ENCODE measurements around the gene NEGR1.
A peak's percentile ranks its signal among the peaks of the same experiment; 100 is the strongest.

The NEGR1 gene

DNA sequence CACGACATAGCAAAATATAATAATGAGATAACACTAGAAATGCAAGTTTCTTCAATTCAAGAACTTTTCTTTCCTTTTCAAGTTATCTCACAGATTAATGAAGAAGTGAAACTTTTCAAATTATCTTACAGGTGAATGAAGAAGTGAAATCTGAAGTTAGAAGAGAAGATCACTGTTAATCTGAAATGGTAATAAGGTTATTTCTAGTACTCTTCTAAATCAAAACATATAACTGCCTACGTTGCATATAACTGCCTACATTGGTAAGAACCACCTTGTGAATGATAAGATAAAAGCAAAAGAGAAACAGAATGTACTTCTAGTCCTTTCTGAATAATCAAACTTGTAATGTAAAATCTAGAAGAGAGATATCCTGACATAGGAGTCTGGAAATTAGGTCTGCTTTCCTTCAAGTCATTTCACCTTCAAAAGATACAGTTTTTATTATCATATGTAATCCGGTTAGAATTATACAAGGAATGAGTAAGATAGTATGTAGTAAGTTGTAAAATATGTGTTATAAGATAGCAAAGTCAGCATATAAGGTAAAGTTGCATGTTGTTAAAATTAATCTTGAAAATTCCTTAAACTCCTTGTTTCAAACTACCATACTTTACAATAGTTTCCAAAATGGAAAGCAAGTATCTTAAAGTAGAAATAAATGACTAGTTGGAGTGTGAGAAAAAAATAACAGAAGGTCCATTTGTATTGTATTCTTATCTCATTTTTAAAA lies 679.1 kb downstream of the NEGR1 start:
- no peak for DNase-seq

DNA sequence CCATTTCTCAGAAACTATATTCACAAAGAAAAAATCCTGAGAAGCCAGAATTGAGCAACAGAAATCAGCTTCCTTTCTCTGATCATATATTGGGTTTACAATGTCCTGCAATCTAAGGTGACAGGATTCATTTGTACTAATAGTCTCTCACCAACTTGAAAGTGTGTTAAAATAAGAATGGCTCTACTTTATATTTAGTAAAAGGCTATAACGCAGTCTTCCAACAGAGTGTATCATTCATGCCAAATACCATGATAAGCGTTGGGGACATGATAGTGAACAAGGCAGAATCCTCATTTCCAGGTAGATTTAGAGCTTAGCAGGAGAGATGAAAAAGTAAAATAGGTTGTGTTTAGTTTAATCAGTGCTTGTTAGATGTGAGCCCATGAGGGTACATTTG lies 682.3 kb downstream of the NEGR1 start:
- no peak for DNase-seq

DNA sequence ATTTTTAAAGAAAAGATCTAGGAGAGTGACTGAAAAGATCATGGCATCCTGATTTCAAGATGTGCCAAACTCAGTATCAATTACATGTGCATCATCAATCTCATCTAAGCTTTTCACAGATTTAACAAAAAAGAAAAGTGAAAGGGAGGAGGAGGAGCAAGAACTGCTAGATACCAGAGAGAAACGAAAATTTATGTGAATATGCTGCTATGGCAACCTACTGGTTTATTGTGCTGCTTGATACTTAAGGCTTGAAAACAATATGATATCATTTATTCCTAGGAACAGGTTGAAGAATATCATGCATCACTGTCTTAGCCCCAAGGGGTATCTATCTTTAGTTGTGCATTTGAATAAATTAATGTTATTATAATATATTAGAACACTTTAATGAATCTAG lies 683.0 kb downstream of the NEGR1 start:
- DNase-seq, result no peak

DNA sequence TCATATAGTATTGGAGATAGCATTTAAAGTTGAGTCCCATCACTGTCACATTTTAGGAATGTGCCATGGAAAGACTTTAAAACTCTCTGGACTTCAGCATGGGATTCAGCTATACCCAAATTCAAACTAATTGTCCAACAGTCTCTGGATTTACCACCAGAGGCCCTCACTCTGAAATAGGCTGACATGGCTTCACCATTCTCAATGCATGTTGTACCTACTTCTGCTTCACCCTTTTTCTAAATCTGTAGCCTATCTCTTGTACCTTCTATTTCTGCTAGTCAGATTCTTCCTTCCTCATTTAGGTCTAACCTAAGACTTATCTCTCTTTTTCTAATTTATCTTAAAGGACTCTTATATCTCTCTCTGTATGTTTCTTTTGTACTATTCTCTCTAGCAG lies 688.8 kb downstream of the NEGR1 start:
- peak; percentile 58 for DNase-seq

DNA sequence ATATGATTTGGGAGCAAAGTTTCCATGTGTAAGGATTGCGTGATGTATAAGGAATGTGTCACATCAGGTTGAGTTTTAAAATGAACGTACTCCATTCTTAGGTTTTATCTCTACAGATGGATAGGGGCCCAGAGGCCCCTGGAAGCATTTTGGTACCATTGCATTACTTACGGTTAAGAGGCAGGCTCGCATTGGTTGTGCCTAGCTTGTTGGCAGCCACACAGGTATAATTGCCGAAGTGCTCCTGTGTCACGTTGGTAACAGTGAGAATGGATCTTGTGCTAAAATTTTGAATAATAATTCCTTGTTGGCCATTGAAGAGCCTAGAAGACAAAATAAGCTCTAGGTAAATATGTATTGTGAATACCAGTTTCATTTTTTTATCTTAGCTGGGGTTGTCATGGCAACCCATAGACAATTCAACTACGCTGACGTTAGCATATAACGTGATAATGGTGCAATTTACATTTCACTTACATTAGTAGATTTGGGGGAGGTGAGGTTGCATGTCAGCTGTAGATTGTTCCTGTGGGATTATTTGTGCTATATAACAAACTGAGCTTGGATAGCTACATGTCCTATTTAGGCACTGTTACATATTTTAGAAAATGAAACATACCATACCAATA lies 689.6 kb downstream of the NEGR1 start:
- no peak for DNase-seq

DNA sequence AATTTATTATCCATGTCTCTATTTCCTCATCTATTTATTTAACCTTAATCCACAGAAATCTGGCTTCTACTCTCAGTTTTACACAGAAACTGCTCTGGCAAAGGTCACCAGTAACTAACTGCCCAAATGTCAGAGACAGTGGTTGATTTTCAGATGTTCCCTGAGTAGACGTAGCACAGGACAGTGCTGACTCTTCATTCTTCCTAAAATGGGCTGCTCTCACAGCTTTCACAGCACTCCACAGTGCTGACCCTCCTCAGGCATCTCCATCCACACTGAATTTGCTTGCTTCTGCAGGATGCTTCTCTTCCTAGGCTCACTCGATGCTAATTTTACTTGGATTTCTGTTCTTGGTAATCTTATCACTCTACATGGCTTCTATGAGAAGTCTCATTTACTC lies 693.3 kb downstream of the NEGR1 start:
- no peak for DNase-seq

DNA sequence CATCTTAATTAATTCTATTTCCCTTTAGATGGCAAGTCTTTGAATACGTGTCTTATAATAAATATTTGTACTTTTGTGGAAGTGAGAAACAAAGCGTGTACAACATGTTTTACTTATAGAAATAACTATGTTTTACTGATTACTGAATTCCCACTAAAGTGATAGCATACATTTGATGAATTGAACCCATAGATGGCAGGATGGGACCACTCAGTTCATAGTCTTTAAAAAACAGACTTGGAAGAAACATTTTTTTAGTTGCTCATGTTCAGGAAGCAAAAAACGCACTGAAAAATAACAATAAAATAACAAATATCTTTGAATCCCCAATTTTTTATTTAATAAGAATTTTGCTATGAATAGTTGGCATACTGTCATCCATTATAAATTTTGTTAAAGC lies 694.4 kb downstream of the NEGR1 start:
- peak; percentile 39 for DNase-seq

DNA sequence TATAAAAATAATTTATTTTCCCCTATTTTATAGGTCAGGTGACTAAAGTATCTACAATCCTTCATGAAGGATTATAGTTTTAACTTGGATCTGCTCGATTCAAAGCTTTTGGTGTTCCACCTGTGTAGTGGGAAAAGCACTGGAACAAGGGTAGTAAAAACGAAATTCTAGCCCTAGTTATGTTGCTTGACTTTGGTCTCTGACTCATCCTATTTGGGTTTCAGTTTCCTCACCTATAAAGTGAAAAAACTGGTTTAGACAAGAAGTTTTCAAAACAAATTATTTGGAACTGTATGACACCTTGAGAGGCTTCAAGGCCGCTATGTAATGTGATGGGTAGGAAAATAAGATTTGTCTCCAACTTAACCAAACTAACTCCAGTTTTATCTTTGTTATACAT lies 696.3 kb downstream of the NEGR1 start:
- no peak for DNase-seq

DNA sequence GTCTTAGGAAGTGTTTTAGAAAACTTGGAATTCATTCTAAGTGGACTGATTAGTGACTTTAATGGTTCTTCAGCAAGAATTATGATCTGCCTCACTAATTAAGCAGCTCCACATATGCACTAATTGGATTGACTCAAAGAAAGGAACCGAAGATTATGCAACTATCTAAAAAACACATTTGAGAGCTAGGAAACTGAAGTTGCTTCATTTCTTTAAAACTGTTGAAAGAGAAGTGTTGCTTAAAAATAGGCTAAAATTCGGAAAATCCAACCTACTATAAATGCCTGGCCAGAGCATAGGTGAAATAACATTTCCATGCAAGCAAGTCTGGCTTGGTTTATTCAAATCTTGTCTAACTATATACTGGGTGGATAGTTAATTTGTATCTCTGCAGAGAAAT lies 698.6 kb downstream of the NEGR1 start:
- DNase-seq, result peak; percentile 82

DNA sequence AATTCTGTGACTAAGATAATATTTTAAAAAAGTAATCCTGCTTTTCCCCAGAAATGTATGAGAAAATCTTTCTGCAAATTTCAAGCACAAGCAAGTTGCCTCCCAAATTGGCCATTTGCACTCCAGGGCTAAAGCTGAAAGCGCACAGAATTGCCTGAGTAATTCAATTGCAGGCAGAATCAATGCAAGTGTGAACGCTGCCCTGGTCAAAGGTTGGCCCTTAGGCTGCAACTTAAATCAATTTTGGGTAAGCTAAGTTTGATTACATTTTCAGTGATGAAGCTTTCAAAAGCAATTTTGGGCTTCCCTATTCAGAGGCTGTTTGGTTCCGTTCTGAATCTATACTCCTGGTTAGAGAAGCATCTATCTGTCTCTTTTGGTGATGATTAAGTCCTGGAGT lies 699.7 kb downstream of the NEGR1 start:
- peak; percentile 15 for DNase-seq

DNA sequence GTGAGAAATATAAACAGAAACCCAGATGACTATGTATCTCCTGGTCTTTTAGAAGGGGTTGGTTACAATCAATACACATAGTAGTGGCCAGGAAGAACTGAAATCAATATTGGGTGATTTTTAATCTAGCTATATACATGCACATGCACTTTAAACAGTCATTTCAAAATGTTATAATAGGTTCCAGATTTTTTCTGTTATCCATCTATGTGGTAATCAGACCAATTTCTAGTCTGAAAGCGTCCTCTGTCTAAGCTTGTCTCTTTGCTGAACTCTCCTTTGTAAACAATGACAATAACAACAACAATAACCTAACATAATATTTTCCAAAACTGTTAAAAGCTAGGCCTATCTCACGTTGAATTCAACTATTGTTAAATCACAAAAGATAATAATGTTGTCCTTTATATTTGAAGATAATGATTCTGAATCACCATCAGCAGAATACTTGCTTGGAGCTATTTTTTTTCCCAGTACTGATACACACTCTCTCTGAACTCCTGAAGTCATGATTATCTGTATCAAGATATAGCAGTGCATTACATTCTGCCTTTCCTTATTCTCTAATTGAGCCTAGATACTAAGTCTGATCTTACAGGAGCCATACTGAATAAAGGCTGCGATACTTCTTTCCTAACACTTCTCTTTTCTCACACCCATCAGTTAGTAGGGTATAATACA lies 704.7 kb downstream of the NEGR1 start:
- no peak for DNase-seq

DNA sequence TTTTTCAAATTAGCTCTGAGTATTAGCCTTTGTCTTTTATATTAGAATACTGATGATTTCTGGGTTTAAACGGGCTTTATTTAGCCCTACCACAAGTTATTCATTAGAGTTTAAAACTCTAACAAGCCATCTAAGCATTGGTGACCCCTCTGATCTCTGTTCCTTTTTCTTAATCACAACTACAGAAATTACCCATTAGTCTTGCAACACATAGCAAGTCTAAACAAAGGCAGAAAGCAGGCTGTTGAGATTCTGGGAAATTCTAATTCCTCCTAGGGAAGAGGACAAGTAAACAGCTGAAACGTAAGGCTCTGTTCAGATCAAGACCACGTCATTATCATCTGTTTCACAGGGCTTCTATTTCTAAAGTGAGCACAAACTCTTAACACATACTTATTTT lies 710.3 kb downstream of the NEGR1 start:
- DNase-seq, result peak; percentile 81

DNA sequence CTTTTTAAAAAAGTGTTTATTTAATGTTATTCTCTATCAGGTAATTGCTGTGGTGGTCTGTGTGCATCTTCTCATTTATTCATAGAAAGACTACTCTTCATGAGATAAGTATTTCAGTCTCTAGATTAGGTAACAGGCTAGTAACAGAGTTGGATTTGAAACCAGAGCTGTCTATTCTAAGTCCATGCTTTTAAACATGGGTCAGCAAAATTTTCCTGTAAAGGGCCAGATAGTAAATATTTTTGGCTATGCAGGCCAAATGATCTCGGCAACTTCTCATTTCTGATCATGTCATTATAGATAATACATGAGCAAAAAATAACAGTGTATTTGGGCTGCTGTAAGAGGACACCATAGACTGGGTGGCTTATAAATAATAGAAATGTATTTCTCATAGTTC lies 715.9 kb downstream of the NEGR1 start:
- DNase-seq, result no peak

DNA sequence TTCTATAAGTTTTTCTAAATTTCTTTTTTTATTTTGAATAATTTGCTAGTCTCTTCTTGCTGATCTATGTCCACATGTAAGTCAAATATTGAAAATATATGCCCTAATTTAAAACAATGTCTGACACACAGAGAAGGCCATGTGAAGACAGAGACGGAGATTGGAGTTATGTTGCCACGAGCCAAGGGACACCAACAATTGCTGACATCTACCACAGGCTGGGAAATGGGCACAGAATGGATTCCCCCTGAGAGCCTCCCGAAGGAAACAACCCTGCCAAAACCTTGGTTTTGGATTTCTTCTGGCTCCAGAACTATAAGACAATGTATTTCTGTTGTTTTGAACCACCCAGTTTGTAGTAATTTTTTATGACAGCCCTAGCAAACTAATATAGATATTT lies 716.5 kb downstream of the NEGR1 start:
- no peak for DNase-seq

DNA sequence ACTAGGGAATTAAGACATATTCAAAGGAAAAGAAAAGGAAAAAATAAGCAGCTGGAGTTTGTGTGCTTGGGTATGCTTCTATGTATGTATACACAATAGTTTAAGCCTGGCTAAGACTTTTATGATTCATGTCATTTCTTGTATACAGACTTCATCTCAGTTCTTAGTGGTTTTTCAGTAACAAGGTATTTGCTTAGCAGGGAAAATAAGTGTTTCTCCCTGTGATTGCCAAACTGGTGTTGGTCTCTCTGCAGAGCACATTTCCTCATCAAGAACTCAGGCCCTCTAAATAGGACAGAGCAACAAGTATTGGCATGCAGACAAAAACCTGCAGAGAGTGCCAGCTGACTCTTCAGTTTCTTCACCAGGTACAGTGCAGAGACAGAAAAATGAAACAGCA lies 717.1 kb downstream of the NEGR1 start:
- DNase-seq, result no peak

DNA sequence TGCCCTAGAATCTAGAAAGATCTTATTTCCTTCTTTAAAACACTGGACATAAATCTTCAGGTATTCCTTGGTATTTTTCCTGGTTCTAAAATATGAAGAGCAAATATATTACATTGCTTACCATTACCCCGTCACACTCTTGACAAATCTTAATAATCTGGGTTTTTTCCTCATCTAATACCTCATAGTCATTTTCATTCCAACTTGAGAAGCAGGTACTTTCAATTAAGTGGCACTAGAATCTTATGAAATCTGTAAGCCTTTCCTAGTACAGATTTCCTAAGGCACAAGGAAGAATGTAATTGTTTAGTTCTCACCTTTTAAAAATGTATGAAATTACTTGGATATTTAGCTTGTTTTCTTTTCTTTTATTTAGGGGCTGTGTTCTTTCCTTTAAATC lies 720.0 kb downstream of the NEGR1 start:
- DNase-seq, result no peak

DNA sequence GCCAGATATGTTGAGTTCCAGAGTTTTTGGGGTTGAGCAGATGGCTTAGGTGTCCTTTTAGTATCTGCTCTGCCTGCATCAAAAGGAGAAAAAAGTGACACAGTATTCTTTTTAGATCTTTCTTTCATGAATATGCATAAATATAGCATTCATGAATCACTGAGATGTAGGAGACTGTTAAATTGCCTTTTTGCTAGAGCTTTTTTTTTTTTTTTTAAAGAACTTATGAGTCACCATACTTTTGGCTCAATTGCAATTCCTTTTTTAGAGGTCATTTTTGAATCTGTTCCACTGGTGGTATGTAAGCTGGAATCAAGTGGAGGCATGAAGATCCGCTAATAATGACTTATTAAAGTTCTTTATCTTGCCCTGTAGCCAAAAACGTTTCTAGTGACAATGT lies 720.6 kb downstream of the NEGR1 start:
- peak; percentile 23 for DNase-seq

DNA sequence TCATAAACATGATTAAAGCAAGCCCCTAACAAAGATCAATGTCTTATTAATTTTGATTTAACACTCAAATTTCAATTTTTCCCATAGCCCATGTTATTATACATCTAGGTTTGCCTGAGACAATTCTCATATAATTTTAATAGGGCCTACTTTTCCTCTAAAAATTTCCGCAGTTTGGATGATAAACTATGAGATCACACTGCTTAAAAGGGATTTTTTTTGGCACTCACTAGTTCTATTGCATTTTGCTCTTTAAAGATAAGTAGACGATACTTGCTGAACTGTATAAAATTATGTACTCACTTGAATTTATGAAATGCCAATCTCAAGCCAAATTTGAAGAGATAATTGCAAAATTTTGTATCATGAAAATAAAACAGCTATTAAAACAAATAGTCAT lies 721.1 kb downstream of the NEGR1 start:
- DNase-seq, result no peak

DNA sequence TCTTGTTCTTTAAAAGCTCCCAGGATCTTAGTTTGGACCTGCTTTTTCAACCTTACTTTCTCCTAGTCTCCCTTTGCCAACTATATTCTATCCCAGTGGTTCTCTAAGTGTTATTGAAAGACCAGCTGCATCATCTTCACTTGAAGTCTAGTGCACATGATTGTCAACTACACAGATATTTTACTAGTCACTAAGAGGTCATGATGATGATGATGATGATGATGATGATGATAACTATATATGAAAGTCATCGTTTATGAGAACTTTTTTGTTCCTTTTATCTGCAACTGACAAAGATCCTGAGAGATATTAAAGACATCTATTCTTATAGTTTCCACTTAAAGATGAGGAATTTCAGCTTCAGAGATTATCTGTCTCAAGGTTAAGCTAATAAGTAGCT lies 722.5 kb downstream of the NEGR1 start:
- no peak for DNase-seq

DNA sequence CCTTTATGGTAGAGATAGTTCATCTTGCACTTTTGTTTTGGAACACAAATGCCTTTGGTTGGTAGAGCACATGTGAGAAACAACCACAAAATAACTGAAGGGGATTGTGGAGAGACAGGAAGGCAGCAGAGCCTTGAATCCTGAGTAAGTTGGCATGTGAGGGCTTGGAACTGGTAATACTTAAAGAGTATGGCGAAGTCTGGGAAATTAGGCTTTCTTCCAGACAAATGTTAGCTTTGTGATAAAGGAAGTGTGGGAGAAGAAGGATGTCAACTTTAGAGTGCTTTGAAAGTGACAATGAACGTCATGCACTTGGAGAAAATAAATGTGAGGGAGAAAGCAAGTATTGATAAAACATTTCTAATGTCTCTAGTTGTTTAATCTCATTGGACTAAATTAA lies 725.2 kb downstream of the NEGR1 start:
- no peak for DNase-seq

DNA sequence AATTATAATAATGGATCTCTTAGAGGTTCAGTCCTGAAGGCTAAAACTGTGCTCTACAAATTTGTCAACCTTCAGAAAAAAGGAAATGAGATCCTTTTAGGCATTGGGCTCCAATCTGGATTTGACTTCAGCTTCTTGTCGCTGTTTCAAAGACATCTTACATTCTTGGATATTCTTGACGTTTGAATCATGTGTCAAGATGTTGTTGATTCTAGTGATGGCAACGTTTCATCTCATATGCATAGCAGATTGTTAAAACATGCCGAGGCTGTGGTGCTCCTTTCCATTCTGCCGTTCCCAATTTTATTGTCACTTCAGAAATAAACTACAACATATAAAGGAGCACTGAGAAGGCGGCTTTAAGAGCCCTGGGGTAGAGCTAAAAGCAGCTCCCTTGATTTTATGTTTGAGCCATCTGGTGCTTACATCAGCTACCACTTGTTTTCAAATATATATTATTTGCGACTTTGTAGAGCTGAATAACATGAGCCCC lies 733.9 kb downstream of the NEGR1 start:
- no peak for DNase-seq

DNA sequence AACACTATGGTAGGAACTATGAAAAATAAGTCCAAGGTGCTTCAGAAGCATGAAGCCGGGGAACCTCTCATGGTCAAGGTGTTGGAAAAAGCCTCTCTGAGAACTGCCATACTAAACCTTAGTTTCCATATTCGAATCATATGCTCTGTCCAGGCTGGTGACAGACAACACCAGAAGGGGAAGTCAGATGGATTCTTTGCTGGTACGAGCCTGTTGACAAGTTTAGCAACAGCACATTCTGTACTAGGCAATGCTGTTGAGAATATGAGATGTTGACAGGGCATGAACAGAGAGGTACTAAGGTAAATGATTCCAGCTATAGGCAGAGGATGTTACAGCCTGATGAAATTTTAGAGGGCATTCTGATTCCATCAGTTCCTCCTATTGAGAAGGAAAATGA lies 740.2 kb downstream of the NEGR1 start:
- no peak for DNase-seq

DNA sequence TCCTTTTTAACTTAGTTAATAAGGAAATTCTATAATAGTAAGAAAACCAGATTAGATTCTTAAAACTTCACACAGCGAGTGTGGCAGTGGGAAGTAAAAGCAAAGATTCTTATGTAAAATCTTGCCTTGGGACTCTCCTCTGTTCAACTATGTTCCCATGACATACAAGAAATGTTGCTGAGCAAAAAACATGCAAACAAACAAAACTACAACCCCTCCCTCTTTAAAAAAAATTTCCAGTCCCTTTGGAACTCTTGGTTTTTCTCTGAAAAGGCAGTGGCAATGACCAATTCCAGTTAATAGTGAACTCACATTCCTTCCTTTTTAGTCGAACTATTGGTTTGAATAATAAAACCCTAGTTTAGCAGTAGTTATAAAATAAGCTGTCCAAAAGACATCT lies 748.4 kb downstream of the NEGR1 start:
- no peak for DNase-seq

DNA sequence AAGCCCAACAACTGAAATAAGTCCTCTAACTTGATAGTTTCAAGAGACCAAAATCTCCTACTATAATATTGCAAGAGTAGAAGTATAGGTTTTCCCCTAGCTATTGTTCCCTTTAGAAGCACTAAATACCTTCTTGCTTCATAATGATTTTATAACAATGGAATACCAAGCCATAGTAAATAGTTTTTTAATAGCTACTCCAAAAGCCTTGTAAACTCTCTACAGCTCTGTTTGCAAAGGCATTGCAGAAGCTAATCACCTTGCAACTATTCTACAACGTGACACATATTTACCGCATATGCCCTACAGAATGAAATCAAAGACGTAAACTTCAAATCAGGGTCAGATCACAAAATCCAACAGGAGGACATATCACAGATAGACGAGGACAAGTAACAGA lies 750.0 kb downstream of the NEGR1 start:
- DNase-seq, result no peak
